GM12864 (cell line): ENCODE results near the gene KIF15.
"Not testable (repeated sequence)": the region's sequence is repeated elsewhere in the genome, so short reads cannot be mapped to it uniquely, and the experiment has no call there.

Experiments used
- DNase-seq: peaks from one replicate; pipeline ENCODE4 v3.0.0-alpha.2; 2011; ENCODE audit warnings: low read depth
- H3K4me3 ChIP-seq: 2 replicates; pipeline ENCODE4 v1.5.1; 2011; ENCODE audit warnings: mild to moderate bottlenecking, low read depth, low read length, control low read depth
- CTCF ChIP-seq: IDR thresholded peaks from 2 replicates; pipeline ENCODE4 v1.5.1; 2011; ENCODE audit warnings: low read depth, mild to moderate bottlenecking, moderate library complexity, low read length, control low read depth, inconsistent platforms; ENCODE audit errors: missing control alignments

Gene KIF15

DNA sequence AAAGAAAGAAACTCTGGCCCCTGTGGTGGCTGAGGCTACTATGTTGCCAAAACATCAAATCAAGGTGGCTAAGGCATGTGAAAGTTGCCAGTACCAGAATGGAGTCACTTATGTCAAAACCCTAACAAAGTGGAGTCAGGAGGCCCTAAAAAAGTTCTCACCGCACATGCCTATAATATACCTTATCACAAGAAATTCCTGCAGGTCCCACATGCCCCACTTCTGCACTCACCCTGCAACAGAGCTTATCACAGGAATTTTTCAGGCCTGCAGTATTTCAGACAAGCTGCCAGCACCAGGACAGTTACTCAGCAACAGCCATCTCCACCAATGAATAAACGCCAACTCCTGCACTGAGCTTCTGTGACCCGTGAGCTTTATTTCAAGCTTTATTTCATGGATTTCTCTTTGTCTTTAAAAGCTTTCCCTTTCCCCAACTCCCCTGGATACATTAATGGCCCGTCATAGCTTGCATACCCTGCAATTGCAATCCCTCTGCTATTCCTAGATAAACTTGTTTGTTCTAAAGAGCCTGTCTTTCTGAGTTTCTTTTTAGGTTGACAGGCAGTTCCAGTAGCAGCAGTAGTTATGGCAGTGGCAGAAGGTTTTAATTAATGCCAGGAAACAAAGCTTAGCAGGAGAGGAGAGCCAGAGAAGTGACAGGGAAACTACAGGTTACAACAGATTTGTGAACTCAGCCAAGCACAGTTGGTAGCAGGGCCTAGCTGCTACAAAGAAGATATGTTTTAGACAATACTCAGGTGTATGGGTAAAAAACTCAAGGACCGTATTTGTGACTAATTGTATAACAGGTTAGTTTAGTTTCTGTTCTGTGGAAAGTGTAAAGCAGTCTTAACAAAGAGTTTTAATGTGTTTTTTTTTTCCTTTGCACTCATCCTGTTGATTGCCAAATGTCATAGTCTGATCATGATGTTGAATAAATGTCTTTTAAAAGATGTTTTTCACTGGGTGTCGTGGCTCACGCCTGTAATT lies 84.2 kb downstream of the KIF15 start:
- no peak for TF ChIP-seq CTCF
- no peak for DNase-seq
- H3K4me3 ChIP-seq: no peak overlapping the region

GRCh38 chr3:44848634-44849033 lies 87.0 kb downstream of the KIF15 start:
- no peak overlapping the region for H3K4me3 ChIP-seq
- TF ChIP-seq CTCF: no peak
- DNase-seq: no peak

GRCh38 chr3:44856663-44857062 lies 95.1 kb downstream of the KIF15 start:
- DNase-seq, H3K4me3 ChIP-seq: not testable (repeated sequence)

DNA sequence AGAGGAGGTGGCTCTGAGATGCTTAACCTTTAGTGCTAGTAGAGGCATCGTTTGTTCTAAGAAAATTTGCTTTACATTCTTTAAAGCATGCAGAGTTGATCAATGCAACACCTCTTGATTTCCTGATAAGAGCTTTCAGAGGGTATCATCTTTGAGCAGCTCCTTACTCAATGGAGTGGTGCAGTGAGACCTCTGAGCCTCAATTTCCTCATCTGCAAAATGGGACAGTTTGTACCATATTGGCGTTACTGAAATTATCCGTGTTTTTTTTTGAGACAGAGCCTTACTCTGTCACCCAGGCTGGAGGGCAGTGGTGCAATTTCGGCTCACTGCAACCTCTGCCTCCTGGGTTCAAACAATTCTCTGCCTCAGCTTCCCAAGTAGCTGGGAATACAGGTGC lies 98.5 kb downstream of the KIF15 start:
- no peak overlapping the region for H3K4me3 ChIP-seq
- no peak for DNase-seq
- TF ChIP-seq CTCF: no peak

- H3K4me3 ChIP-seq: peak within 1 kb of the TSS; percentile 69
- peak; percentile 16 for TF ChIP-seq CTCF
- DNase-seq: peak; percentile 64
These were observed 100.0 kb downstream of the KIF15 start, which contains the start of gene TMEM42 for GRCh38 chr3:44861412-44862225. Gene TMEM42, plus strand, starts transcription at chr3:44861912. Its CDS starts 13 bp downstream, at chr3:44861925.

GRCh38 chr3:44862226-44862637 lies 100.6 kb downstream of the KIF15 start:
- H3K4me3 ChIP-seq: peak overlapping the region; percentile 69
- DNase-seq: no peak
- no peak for TF ChIP-seq CTCF
